SJSA1 (cell line): ENCODE data around the gene VSTM2A. TPM values are rescaled to one million over a fixed set of nuclear protein-coding genes. Genes with fewer than 3 reads are reported as not detected.
"Not testable (repeated sequence)": the region's sequence is repeated elsewhere in the genome, so short reads cannot be mapped to it uniquely, and the experiment has no call there.

Source experiments
- DNase-seq, 2 experiments: peaks; one replicate each; pipeline ENCODE4 v3.0.0-alpha.2; 2015 to 2020; ENCODE audit warnings: low spot score in 2 of 2, low read depth in 1 of 2
- H3K27ac ChIP-seq: fragments of 250-450 bp; sonication (Bioruptor Pico); 2 replicates; pipeline ENCODE4 v1.5.1; 2020; ENCODE audit warnings: mild to moderate bottlenecking, moderate library complexity
- H3K27me3 ChIP-seq: fragments of 250-450 bp; sonication (Bioruptor Pico); replicated peaks from 2 replicates; pipeline ENCODE4 v1.5.1; 2020; ENCODE audit warnings: mild to moderate bottlenecking, moderate library complexity
- H3K36me3 ChIP-seq: fragments of 250-450 bp; sonication (Bioruptor Pico); 2 replicates; pipeline ENCODE4 v1.5.1; 2020; ENCODE audit warnings: mild to moderate bottlenecking
- H3K4me1 ChIP-seq: fragments of 250-450 bp; sonication (Bioruptor Pico); replicated peaks from 2 replicates; pipeline ENCODE4 v1.6.1; 2021; ENCODE audit warnings: mild to moderate bottlenecking
- H3K4me3 ChIP-seq: fragments of 250-450 bp; sonication (Bioruptor Pico); 2 replicates; pipeline ENCODE4 v1.5.1; 2020; ENCODE audit warnings: mild to moderate bottlenecking
- H3K9me3 ChIP-seq: fragments of 250-450 bp; sonication (Bioruptor Pico); replicated peaks from 2 replicates; pipeline ENCODE4 v1.5.1; 2020; ENCODE audit warnings: mild to moderate bottlenecking
- total RNA-seq: library from RNA; depleted of rRNA; stranded (reverse); fragments of >200 nt; shearing (Covaris generic); gene quantifications from 2 replicates; pipeline ENCODE4 v1.2.3, GENCODE V29; 2014; rRNA removed

VSTM2A gene, protein sequence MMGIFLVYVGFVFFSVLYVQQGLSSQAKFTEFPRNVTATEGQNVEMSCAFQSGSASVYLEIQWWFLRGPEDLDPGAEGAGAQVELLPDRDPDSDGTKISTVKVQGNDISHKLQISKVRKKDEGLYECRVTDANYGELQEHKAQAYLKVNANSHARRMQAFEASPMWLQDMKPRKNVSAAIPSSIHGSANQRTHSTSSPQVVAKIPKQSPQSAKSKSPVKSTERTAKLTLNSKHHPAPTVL
- not detected in 2 replicates for total RNA-seq

DNA sequence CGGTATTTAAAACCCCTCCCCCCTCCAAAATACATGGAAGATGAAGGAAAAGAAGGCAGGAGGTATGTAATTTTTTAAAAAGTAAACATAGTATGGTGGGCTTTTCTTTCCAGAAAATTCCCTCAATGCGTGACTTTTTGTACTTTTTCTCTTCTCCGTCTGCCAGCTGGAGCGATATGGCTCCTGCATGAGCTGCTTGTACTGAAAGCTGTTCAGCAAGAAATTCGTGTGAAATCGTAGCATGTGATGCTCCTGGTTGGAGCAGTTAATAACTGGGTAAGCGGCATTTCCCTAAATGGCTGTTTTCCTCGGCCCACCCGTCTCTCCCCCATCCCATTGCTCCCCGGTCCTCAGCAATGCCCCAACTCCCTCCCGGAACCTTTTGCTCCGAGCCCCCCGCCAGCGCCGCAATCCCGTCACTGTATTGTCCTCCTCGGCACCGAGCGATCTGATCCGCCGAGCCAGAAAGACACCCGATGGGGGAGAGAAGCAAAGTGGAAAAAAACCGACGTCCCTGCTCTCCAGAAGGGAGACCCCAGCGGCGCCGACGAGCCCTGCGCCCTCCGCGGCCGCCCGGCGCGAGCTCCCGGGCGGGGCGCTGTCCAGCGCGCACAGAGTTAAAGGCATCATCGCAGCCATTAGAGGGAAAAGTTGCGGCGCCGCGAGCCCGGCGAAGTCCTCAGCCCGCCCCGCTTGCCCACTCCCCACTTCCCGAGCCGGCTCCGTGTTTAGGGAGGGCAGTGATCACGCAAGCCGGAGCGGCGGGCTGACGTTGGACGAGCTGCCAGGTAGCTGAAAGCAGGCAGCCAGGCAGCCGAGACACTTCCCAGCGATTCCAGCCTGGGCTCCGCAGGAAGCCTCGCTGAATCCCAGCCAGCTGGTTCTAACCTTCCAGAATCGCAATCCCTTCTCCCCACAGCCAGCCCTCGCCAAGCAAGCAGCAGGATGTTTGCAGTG lies at the start of gene VSTM2A:
TSS of gene VSTM2A (plus strand) at position 707 of the 957 bp plus-strand sequence. CDS start 356 bp downstream, outside the sequence.
- DNase-seq: no peak
- Histone ChIP-seq H3K9me3 (no peaks in the 10 kb centered on the region), H3K4me1 (no peaks in the 10 kb centered on the region), H3K36me3 (no peaks in the 10 kb centered on the region), H3K4me3 (no peak within 1 kb of the TSS), H3K27ac (no peak within 1 kb of the TSS), H3K27me3 (peaks cover 44% of the 10 kb centered on the region)

DNA sequence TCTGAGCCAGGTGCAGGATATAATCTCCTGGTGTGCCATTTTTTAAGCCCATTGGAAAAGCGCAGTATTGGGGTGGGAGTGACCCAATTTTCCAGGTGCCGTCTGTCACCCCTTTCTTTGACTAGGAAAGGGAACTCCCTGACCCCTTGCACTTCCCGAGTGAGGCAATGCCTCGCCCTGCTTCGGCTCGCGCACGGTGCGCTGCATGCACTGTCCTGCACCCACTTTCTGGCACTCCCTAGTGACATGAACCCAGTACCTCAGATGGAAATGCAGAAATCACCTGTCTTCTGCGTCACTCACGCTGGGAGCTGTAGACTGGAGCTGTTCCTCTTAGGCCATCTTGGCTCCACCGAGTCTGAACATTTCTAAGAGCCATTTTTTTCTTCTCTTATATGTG lies 37.6 kb upstream of the VSTM2A start:
- H3K36me3 ChIP-seq, H3K9me3 ChIP-seq, H3K27me3 ChIP-seq, H3K4me3 ChIP-seq, DNase-seq, H3K4me1 ChIP-seq, H3K27ac ChIP-seq: not testable (repeated sequence)

- H3K9me3 ChIP-seq: no peaks in the 10 kb centered on the region
- no peaks in the 10 kb centered on the region for H3K36me3 ChIP-seq
- no peaks in the 10 kb centered on the region for H3K27me3 ChIP-seq
- H3K4me1 ChIP-seq: no peaks in the 10 kb centered on the region
- H3K27ac ChIP-seq: no peak overlapping the region
- no peak overlapping the region for H3K4me3 ChIP-seq
- DNase-seq: no peak
Measured at GRCh38 chr7:54529568-54529967, 12.6 kb upstream of the VSTM2A start.

DNA sequence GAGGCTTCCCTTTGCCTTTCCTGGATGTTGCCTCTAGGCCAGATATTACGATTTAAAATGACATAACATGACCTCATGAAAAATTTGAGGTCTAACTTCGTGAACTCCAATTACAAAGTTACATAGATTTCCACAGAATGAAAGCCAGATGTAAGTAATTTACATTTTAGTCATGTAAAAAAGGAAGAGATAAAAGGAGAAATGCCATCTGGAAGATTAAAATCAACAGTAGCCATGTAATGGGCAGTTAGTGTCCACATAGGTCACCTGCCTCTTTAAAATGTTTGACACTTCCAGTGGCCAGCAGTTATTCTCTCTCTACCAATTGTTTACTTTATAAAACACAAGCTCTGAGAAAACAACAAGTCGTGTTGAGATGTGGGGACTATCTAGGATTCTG lies 4.1 kb upstream of the VSTM2A start:
- no peaks in the 10 kb centered on the region for H3K9me3 ChIP-seq
- H3K27me3 ChIP-seq: peaks cover 23% of the 10 kb centered on the region
- no peaks in the 10 kb centered on the region for H3K4me1 ChIP-seq
- no peak overlapping the region for H3K4me3 ChIP-seq
- no peak overlapping the region for H3K27ac ChIP-seq
- no peaks in the 10 kb centered on the region for H3K36me3 ChIP-seq
- DNase-seq: no peak

DNA sequence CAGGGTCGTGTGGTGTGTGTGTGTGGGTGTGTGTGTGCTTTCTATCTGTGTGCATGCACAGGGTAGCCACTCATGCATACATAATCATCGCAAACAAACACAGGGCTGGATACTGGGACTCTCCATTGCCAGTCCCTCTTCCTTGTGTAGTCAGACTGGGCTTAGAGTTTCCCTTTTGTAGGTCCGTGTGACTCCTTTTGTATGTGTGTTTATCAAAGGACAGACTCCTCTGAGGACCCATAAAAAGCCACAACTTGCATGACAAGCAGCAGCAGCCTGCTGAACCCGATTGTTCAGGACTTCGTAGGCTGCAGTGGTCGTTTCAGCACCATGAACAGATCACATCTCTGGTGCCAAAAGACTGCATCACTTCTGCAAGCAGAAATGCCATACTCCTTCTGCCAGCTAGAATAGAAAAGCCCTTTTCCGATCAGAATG lies 895 bp downstream of the VSTM2A start:
- no peak overlapping the region for H3K4me3 ChIP-seq
- H3K27ac ChIP-seq: no peak overlapping the region
- no peaks in the 10 kb centered on the region for H3K4me1 ChIP-seq
- no peaks in the 10 kb centered on the region for H3K36me3 ChIP-seq
- H3K27me3 ChIP-seq: peaks cover 56% of the 10 kb centered on the region
- H3K9me3 ChIP-seq: no peaks in the 10 kb centered on the region
- no peak for DNase-seq

- H3K4me3 ChIP-seq: no peak overlapping the region
- no peak overlapping the region for H3K27ac ChIP-seq
- H3K9me3 ChIP-seq: no peaks in the 10 kb centered on the region
- no peak for DNase-seq
- H3K4me1 ChIP-seq: no peaks in the 10 kb centered on the region
- no peaks in the 10 kb centered on the region for H3K36me3 ChIP-seq
- peaks cover 57% of the 10 kb centered on the region for H3K27me3 ChIP-seq
Measured at GRCh38 chr7:54544149-54544526, 2.0 kb downstream of the VSTM2A start.

DNA sequence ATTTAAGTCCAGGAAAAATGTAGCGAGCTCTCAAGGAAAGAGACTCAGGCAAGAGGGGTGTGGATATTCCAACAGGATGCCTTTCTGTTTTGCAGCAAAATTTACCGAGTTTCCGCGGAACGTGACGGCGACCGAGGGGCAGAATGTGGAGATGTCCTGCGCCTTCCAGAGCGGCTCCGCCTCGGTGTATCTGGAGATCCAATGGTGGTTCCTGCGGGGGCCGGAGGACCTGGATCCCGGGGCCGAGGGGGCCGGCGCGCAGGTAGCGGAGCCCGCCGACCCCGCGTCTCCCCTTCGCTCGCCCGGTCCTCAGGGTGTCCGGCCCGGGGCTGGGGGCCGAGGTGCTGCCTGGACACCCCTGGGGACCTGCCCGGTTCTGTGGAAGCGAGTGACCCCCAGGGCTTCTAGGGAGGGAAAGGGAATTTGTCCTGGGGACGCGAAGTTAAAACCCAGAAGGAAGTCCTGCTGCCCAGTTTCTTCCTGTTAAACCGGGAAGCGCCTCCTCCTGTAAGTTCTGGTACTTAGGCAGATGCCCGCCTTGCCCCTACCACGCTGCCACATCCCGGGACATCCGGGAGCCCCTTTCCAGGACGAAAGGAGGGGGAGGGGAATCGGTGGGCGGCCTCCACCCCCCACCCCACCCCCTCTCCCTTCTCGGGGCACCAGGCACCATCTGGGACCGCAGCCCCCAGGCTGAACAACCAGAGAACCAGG lies 2.5 kb downstream of the VSTM2A start:
- H3K4me1 ChIP-seq: no peaks in the 10 kb centered on the region
- no peaks in the 10 kb centered on the region for H3K9me3 ChIP-seq
- H3K36me3 ChIP-seq: no peaks in the 10 kb centered on the region
- no peak overlapping the region for H3K4me3 ChIP-seq
- no peak overlapping the region for H3K27ac ChIP-seq
- peaks cover 57% of the 10 kb centered on the region for H3K27me3 ChIP-seq
- no peak for DNase-seq

DNA sequence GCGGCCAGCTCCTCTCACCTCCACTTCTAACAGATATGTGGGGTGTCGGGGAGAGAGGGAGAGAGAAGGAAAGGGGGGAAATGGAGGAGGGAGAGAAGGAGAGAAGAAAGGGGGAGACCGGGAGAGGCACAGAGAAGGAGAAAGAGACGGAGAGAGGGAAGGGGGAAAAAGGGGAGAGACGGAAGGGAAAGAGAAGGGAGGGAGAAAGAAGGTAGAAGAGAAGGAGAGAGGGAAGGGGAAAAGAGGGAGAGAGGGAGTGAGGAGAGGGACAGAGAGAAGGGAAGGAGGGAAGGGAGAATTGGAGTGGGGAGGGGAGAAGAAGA lies 3.0 kb downstream of the VSTM2A start:
- Histone ChIP-seq H3K36me3 (no peaks in the 10 kb centered on the region), H3K4me1 (no peaks in the 10 kb centered on the region), H3K27ac (no peak overlapping the region), H3K9me3 (no peaks in the 10 kb centered on the region), H3K4me3 (no peak overlapping the region), H3K27me3 (peaks cover 54% of the 10 kb centered on the region)
- no peak for DNase-seq

DNA sequence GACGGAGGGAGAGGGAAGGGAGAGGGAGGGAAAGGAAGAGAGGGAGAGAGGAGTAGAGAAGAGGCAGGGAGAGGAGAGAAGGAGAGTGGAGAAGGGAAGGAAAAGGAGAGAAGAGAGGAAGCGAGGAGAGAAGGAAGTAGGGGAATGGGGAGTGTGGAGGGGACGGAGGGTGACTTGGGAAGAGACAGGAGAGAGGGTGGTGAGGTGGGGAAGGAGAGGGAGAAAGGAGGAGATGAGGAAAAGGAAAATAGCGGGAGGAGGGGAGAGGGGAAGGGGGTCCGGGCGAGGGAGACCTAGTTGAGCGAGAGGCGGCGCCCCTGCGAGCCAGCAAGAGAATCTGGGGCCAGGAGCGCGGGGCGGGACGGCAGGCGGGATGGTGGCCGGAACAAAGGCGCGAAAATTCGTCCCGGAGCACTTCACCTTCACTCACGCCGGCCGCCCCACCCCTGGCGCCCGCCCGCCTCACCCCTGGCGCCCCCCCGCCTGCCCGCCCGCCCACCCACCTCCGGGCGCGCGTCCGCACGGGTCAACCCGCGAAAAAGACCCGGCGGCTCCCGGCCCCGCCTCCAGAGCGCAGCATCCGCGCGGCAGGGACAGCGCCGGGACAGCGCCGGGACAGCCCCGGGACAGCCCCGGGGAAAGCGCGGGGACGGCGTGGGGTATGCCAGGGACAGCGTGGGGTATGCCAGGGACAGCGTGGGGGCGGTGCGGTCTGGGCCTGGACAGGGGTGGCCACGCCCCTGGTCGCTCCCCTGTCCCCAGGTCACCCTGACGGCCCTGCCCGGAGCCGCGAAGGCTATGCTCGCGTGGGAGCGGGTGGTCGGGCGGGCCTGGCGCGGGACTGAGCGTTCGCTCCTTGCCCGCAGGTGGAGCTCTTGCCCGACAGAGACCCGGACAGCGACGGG lies 4.2 kb downstream of the VSTM2A start:
- no peak overlapping the region for H3K4me3 ChIP-seq

DNA sequence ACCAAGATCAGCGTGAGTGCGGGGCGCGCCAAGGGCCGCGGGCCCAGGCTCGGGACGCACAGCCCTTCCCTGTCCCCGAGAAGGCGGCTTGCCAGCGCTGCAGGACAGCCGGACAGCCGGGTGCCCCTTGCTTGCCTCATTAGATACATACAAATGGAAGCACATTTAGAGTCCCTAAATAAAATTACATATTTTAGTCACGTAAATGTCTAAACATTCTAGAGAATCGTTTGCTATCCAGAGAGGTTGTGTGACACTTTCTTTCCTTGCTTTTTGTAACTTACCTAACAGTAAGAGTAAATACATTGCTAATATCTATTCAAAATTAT lies 4.8 kb downstream of the VSTM2A start:
- DNase-seq: no peak
- H3K27ac ChIP-seq: no peak overlapping the region
- H3K9me3 ChIP-seq: no peaks in the 10 kb centered on the region
- no peaks in the 10 kb centered on the region for H3K4me1 ChIP-seq
- H3K4me3 ChIP-seq: no peak overlapping the region
- no peaks in the 10 kb centered on the region for H3K36me3 ChIP-seq
- H3K27me3 ChIP-seq: peaks cover 46% of the 10 kb centered on the region

More for the DNA sequence above, 4.2 kb downstream of the VSTM2A start:
- no peak for DNase-seq
- Histone ChIP-seq H3K27ac (no peak overlapping the region), H3K27me3 (peaks cover 53% of the 10 kb centered on the region), H3K36me3 (no peaks in the 10 kb centered on the region), H3K4me1 (no peaks in the 10 kb centered on the region), H3K9me3 (no peaks in the 10 kb centered on the region)

DNA sequence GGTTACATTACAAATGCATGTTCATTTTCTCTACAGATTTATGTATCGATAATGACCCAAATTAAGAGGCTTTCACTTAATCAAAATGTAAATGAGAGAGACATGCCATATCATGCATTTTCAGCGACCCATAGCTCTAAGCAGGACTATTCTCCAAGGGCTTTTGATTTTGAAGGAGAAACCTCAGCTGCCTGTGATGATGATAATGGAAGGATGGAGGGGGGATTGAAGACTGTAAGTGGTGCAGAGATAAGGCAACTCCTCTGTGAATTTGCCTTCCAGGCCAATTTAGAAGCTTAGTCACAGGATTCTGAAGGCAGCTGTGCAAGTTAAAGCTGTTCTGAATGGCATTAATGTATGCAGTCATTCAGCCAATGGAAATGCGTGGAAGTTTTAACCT lies 8.3 kb downstream of the VSTM2A start:
- Histone ChIP-seq H3K27ac (no peak overlapping the region), H3K4me3 (no peak overlapping the region), H3K27me3 (peaks cover 20% of the 10 kb centered on the region), H3K9me3 (no peaks in the 10 kb centered on the region), H3K36me3 (no peaks in the 10 kb centered on the region), H3K4me1 (no peaks in the 10 kb centered on the region)
- no peak for DNase-seq

GRCh38 chr7:54556121-54556520 lies 13.9 kb downstream of the VSTM2A start:
- no peaks in the 10 kb centered on the region for H3K27me3 ChIP-seq
- no peak overlapping the region for H3K27ac ChIP-seq
- H3K36me3 ChIP-seq: no peaks in the 10 kb centered on the region
- H3K4me3 ChIP-seq: no peak overlapping the region
- H3K4me1 ChIP-seq: no peaks in the 10 kb centered on the region
- no peaks in the 10 kb centered on the region for H3K9me3 ChIP-seq
- DNase-seq: no peak

GRCh38 chr7:54559401-54559800 lies 17.2 kb downstream of the VSTM2A start:
- Histone ChIP-seq H3K36me3 (no peaks in the 10 kb centered on the region), H3K27me3 (no peaks in the 10 kb centered on the region), H3K4me3 (no peak overlapping the region), H3K27ac (no peak overlapping the region), H3K4me1 (no peaks in the 10 kb centered on the region), H3K9me3 (no peaks in the 10 kb centered on the region)
- no peak for DNase-seq
